GM12872 (cell line): Measurements from ENCODE around the gene TEC.

ENCODE experiments used
- TF ChIP-seq, protein P1 (sequence below): IDR thresholded peaks from 3 replicates; pipeline ENCODE4 v1.5.1; 2011; ENCODE audit warnings: low read depth, mild to moderate bottlenecking, low read length, moderate library complexity; ENCODE audit not compliant: insufficient read depth

The TEC gene

DNA sequence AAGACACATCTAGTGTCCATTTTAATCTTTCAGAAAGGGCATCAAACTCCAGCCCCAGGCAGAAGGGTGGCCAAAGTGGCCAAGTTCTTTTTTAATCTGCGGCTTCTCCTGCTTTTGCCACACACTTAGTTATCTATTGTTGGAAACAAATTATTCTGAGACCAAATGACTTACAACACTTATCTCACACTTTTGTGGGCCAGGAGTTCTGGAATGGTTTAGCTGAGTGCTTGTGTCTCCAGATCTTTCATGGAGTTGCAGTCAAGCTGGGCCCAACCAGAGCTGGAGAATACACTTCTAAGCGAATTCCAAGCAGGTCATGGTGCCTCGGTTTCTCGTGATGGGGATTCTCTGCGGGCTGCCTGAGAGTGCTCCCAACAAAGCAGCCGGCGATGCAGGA is 139.5 kb downstream of the TEC start:
- TF ChIP-seq, protein P1, sequence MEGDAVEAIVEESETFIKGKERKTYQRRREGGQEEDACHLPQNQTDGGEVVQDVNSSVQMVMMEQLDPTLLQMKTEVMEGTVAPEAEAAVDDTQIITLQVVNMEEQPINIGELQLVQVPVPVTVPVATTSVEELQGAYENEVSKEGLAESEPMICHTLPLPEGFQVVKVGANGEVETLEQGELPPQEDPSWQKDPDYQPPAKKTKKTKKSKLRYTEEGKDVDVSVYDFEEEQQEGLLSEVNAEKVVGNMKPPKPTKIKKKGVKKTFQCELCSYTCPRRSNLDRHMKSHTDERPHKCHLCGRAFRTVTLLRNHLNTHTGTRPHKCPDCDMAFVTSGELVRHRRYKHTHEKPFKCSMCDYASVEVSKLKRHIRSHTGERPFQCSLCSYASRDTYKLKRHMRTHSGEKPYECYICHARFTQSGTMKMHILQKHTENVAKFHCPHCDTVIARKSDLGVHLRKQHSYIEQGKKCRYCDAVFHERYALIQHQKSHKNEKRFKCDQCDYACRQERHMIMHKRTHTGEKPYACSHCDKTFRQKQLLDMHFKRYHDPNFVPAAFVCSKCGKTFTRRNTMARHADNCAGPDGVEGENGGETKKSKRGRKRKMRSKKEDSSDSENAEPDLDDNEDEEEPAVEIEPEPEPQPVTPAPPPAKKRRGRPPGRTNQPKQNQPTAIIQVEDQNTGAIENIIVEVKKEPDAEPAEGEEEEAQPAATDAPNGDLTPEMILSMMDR, result no peak

DNA sequence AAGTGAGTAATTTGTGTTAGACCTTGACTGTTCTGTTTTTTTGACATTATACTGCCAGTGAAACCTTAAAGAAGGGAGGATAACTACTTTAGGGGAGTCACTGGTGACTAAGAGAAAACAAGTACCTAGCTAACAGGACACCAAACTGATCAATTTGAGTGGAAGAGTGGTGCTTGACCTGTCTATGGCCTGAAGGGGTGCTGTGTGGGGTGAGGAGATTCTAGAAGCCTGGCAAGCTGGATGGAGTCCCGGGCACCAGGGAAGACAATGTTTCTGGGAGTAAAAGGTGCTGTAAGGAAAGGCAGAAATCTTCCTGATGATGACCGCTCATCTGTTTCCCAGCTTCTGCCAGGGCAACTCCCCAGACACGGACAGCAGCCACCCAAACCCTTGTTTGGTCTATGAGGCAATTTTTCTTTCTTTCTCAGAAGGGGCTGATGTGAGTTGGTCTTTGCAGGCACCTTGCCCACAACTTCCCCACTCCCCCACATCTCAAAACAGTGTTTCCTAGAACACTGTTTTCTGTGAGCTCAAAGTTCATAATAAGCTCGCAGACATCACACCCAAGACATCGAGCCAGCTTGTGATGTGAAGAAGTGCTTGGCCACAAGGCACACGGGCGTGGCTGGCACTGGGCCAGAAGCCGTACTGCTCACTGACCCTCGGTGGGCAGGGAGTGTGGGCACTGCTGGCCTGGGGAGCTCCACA is 140.2 kb downstream of the TEC start:
- TF ChIP-seq, protein P1, result peak; percentile 53

DNA sequence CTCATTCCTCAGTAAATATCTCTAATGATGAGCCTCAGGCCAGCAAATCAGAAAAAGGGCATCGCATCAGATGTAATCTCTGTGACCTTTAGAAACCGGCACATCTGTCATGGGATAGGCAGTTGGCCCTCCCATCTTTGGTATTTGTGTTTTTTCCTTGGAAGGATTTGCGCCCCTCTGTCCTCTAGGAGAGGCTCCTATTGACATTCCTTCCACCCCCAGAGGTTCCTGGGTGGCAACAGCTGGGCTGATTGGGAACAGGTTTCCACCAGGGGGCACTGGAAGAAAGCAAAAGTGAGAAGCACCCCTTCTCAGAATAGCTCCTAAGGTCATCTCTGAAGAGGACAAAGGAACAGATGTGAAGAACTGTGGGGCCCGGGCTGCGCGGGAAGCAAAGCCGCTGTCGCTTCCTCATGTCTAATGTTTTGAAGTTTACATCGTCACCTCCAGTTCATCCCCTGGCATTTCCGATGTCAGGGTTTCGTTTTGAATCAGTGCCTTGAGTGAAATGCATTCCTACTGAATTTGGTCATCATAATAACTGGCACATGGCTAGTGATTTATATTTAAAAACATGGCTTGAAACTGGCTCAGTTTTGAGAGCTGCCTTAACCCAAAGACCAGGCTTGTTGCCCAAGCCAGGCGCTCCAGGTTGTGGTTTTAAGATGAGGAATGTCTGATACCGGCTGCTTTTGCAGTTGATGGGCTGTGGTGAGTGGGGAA is 141.8 kb downstream of the TEC start:
- TF ChIP-seq, protein P1, result peak; percentile 70

DNA sequence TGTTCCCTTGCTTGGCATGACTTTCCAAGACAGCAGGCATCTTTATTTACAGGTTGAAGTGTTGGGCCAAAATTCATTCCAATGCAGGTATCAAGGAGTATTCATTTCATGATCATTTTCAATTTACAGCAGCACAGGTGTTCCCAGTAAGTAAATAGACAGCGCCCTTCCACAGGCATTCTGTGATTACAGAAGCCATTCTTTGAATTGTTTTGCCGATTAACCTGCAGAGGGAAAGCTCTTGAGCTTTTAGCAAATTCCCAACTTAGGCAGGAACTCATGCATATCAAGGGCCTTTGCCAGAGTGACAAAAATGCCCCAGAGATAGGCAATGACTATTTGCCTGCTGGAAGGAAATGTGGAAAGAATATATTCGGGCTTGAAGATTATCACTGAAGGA is 142.4 kb downstream of the TEC start:
- TF ChIP-seq, protein P1, result no peak

DNA sequence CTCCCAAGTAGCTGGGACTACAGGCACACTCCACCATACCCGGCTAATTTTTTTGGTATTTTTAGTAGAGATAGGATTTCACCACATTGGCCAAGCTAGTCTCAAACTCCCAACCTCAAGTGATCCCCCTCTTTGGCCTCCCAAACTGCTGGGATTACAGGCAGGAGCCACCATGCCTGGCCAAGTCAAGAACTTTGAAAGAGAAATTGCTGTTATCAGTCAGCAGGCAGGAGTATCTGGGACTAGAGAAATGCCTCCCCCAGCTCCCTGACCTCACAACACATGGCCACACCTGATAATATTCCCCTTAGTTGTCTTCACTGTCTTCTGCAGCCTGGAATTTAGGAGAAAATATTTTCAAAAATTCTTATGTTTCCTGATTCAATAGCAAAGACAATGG is 143.0 kb downstream of the TEC start:
- TF ChIP-seq, protein P1, result no peak

DNA sequence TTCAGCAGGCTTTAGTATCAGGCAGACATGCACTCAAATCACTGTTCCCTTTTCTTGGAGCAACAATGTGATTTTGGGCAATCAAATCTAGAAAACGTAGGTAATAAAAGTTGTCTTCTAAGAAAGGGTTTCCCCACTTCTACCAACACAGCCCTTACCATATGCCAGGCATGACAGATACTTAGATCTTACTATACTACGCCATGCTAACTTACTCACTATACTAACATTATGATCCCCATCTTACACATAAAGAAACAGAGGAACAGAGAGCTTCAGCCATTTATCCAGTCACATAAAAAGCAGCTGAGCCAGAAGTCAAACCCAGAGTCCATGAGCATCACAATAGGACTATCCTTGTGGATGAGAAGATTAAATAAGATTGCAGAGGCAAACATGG is 144.8 kb downstream of the TEC start:
- TF ChIP-seq, protein P1, result no peak

DNA sequence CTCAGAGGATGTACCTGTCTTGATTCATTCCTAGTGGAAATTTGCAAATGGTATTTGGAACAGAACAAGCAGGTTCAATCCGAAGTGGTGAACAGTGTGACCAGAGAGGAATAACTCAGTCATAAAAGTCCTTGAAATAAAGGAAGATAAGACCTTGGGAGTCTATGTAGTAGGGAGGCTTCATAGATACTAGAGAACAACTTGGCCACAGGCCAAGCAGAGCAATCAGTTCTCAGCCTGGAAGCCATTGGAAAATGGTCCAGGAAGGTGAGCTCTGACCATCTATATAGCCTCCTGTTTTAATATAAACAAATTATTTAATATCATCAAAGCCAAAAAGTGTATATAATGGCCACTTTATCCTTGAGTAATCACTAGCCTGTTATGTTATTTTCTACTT is 146.9 kb downstream of the TEC start:
- TF ChIP-seq, protein P1, result no peak
